Measurements from ENCODE around the gene SLC25A22. TPM values are rescaled to one million over a fixed set of nuclear protein-coding genes. Genes with fewer than 3 reads are reported as not detected.

SLC25A22 gene
- polyA plus RNA-seq, 1 experiment: 11.5 TPM

DNA sequence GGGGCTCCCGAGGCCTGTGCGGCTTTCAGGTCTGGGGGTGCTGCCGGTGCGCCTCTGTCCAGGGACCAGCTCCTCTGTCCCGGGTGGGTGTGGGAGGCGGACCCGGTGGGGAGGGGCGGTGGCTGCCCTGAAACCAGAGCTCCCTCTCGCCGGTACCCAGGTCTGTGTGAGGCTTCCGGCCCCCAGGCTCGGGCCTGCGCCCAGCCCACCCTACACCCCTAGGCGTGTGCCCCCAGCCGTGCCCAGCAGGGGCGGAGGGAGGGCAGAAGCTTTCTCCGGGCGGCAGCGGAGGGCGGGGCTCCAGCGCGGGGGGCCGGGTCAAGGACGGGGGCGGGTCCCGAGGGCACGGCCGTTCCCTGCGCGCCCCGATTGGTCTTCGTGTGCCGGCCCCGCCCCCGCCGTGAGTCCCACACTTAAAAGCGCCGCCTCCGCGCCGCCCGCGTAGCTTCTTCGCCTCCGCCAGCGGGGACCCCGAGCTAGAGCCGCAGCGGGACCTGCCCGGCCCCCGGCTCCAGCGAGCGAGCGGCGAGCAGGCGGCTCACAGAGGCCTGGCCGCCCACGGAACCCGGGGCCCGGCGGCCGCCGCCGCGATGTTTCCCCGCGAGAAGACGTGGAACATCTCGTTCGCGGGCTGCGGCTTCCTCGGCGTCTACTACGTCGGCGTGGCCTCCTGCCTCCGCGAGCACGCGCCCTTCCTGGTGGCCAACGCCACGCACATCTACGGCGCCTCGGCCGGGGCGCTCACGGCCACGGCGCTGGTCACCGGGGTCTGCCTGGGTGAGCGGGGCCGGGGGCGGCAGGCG, 21.2 kb upstream of the SLC25A22 start:
- peak; percentile 48 for DNase-seq (ENCODE audit: low read depth, low spot score)
- no peaks in the 10 kb centered on the region for H3K27me3 ChIP-seq (ENCODE audit: control insufficient read depth, insufficient read depth, low read length)
- peak overlapping the region; percentile 11 for H3K27ac ChIP-seq (ENCODE audit: low read depth, low read length)
- ChIA-PET CTCF (interaction anchor here (0.7 to 1.2 kb wide), 2 partner anchors 20 to 59 kb away, joined by 3 to 6 read pairs; no protein-coding TSS in a partner anchor), POLR2A (interaction anchor here (0.6 to 3.3 kb wide), 14 partner anchors 8 to 747 kb away, joined by 3 to 31 read pairs (median 7); partner anchors contain the start of genes CD151, RPLP2 and TSPAN4)
- TF ChIP-seq, protein P1, sequence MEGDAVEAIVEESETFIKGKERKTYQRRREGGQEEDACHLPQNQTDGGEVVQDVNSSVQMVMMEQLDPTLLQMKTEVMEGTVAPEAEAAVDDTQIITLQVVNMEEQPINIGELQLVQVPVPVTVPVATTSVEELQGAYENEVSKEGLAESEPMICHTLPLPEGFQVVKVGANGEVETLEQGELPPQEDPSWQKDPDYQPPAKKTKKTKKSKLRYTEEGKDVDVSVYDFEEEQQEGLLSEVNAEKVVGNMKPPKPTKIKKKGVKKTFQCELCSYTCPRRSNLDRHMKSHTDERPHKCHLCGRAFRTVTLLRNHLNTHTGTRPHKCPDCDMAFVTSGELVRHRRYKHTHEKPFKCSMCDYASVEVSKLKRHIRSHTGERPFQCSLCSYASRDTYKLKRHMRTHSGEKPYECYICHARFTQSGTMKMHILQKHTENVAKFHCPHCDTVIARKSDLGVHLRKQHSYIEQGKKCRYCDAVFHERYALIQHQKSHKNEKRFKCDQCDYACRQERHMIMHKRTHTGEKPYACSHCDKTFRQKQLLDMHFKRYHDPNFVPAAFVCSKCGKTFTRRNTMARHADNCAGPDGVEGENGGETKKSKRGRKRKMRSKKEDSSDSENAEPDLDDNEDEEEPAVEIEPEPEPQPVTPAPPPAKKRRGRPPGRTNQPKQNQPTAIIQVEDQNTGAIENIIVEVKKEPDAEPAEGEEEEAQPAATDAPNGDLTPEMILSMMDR (IDR thresholded peaks at IDR 0.05; ENCODE audit: low read depth, low read length): peak; percentile 10; the same call in 1 of the 2 replicates
- H3K4me3 ChIP-seq (ENCODE audit: low read depth, low read length): peak overlapping the region; percentile 78
- H3K9me3 ChIP-seq (ENCODE audit: control insufficient read depth, insufficient read depth, low read length): no peaks in the 10 kb centered on the region; the same call in 1 of the 2 replicates

DNA sequence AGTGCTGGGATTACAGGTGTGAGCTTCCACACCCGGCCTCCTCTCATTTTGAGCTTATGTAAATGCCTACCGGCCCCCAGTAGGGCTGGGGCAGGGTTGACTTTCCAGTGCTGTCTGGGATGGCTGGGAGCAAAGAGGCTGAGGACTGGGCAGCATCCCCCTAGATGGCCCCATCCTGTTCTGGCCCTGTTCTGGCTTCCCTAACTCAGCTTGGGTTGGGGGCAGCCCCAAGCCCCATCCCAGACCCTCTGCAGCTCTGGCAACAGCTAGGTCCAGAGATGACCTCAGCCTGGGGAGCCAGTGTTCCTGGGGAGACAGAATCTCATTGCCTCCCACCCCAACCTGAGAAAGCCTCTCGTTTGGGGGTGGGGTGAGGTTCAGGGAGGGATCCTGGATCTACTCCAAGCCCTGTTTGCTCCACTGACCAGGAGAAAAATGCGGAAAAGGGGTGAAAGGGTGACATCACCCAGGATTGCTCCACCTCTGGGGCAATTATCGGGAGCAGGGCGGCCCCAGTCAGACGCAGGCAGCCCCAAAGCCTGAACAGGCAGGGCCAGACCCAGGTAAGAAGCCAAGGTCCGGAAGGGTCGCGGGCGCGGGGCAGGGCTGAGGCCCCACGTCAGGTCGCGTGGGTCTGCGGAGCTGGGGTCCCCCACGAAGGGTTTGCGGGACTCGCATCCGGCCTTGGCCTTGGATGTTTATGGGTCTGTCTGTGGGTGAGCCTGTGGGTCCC, 20.5 kb upstream of the SLC25A22 start, which contains the start of gene PNPLA2:
Gene PNPLA2 (plus strand): TSS at position 519 of the 733 bp plus-strand sequence. CDS start 805 bp downstream, outside the sequence.
- no peak for DNase-seq (ENCODE audit: low read depth, low spot score)
- TF ChIP-seq, protein P1 (IDR thresholded peaks at IDR 0.05; ENCODE audit: low read depth, low read length): no peak

DNA sequence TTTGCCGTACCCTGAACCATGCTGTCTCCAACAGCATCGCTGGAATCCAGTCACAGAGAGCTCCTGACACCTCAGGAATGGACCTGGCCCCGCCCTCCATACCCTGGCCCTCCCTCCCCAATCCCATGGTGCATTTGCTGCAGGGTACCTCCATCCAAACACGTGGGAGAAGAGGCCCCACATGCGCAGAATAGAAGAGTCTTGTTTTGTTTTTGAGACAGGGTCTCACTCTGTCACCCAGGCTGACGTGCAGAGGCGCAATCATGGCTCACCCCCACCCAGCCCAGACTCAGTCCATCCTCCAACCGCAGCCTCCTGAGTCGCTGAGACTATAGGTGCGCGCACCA, 18.3 kb upstream of the SLC25A22 start:
- ChIA-PET CTCF (no interaction called here), POLR2A (no interaction called here)
- Histone ChIP-seq H3K9me3 (ENCODE audit: control insufficient read depth, insufficient read depth, low read length) (no peaks in the 10 kb centered on the region; the same call in 1 of the 2 replicates), H3K4me3 (ENCODE audit: low read depth, low read length) (no peak overlapping the region), H3K27ac (ENCODE audit: low read depth, low read length) (no peak overlapping the region), H3K27me3 (ENCODE audit: control insufficient read depth, insufficient read depth, low read length) (no peaks in the 10 kb centered on the region)
- TF ChIP-seq, protein P1 (IDR thresholded peaks at IDR 0.05; ENCODE audit: low read depth, low read length): no peak
- DNase-seq (ENCODE audit: low read depth, low spot score): no peak

More for the DNA sequence above, 20.5 kb upstream of the SLC25A22 start, which contains the start of gene PNPLA2:
- CTCF ChIA-PET: interaction anchor here (0.7 to 1.2 kb wide), 2 partner anchors 19 to 58 kb away, joined by 3 to 6 read pairs; no protein-coding TSS in a partner anchor
- Histone ChIP-seq H3K27ac (ENCODE audit: low read depth, low read length) (peak within 1 kb of the TSS; percentile 11), H3K27me3 (ENCODE audit: control insufficient read depth, insufficient read depth, low read length) (no peaks in the 10 kb centered on the region), H3K4me3 (ENCODE audit: low read depth, low read length) (peak within 1 kb of the TSS; percentile 78), H3K9me3 (ENCODE audit: control insufficient read depth, insufficient read depth, low read length) (no peaks in the 10 kb centered on the region; the same call in 1 of the 2 replicates)
- POLR2A ChIA-PET: interaction anchor here (0.6 to 3.3 kb wide), 13 partner anchors 8 to 747 kb away, joined by 3 to 31 read pairs (median 8); partner anchors contain the start of genes CD151, RPLP2 and TSPAN4

DNA sequence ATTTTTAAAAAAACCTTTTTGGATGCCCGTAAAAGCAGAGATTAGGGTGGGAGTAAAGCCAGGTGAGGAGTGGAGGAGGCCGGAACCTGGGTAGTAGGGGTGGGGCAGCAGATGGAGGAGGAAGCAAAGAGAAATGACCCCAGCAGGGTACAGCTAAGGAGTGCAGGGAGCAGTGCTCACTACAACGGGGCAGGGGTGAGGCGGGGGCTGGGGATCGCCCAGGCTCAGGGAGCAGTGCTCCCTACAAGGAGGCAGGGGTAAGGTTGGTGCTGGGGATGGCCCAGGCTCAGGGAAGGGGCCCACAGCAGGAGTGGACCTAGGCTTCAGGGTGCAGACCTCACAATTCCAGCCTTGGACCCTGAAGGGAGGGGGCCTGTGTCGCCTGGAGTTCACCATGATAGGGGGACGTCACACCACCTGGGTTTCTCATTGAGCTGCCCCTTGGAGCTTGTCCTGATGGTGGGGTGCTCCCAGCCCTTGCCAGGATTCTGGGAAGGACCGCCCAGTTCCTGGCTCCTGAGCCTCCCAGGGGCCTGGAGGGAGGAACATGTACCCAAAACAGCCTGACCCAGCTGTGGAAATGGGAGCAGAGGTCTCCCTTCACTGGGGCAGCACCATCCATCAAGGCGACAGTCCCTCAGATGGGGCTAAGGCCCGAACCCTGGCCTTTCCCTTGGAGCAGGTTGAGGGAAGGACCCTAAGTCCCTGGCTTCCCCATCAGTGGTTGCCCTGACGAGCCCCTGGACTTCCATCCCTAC, 17.8 kb upstream of the SLC25A22 start:
- no peak overlapping the region for H3K4me3 ChIP-seq (ENCODE audit: low read depth, low read length)
- no peaks in the 10 kb centered on the region for H3K27me3 ChIP-seq (ENCODE audit: control insufficient read depth, insufficient read depth, low read length)
- ChIA-PET CTCF (no interaction called here), POLR2A (no interaction called here)
- no peaks in the 10 kb centered on the region; the same call in 1 of the 2 replicates for H3K9me3 ChIP-seq (ENCODE audit: control insufficient read depth, insufficient read depth, low read length)
- TF ChIP-seq, protein P1 (IDR thresholded peaks at IDR 0.05; ENCODE audit: low read depth, low read length): no peak
- DNase-seq (ENCODE audit: low read depth, low spot score): no peak
- H3K27ac ChIP-seq (ENCODE audit: low read depth, low read length): no peak overlapping the region
